ENCODE measurements around the gene UBAC1.

UBAC1 gene

DNA sequence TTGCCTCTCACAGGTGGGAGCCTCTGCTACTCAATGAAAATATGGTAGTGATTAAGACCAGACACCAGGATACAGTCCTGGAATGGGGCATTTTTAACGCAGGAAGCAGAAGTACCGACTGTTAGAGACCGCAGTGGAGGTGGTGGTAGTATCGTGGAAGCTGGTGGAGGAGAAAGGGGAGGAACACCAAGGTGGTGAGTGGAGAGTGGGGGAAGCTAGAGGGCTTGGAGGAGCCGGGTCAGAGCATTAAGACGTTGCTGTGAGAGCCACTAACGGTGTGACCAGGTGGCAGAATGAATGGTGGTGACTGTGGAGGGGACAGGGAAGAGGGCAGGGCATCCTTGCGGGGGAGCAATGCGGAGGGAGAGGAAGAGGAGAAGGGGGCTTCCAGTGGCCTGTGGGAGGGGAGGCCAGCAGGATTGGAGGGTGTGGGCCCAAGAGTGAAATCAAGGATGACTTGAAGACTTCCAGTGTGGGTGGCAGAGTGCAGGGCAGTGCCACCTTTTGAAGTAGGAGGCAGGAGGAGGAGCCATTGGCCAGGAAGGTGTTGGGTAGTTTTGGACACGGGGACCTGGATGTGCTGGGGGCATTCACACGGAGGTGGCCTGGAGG lies 1.6 kb upstream of the UBAC1 start:
- TF ChIP-seq EZH2phosphoT487 (IDR thresholded peaks at IDR 0.05; ENCODE audit: borderline replicate concordance) = no peak
- TF ChIP-seq, protein P1, sequence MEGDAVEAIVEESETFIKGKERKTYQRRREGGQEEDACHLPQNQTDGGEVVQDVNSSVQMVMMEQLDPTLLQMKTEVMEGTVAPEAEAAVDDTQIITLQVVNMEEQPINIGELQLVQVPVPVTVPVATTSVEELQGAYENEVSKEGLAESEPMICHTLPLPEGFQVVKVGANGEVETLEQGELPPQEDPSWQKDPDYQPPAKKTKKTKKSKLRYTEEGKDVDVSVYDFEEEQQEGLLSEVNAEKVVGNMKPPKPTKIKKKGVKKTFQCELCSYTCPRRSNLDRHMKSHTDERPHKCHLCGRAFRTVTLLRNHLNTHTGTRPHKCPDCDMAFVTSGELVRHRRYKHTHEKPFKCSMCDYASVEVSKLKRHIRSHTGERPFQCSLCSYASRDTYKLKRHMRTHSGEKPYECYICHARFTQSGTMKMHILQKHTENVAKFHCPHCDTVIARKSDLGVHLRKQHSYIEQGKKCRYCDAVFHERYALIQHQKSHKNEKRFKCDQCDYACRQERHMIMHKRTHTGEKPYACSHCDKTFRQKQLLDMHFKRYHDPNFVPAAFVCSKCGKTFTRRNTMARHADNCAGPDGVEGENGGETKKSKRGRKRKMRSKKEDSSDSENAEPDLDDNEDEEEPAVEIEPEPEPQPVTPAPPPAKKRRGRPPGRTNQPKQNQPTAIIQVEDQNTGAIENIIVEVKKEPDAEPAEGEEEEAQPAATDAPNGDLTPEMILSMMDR (conservative IDR thresholded peaks at IDR 0.05; ENCODE audit: low read length) = no peak
- Histone ChIP-seq H4K20me1 (ENCODE audit: insufficient read depth, low read length, poor library complexity, severe bottlenecking) (peaks cover 13% of the 10 kb centered on the region), H3K9me3 (ENCODE audit: insufficient read depth, low read depth, low read length) (no peaks in the 10 kb centered on the region), H2AFZ (ENCODE audit: low read length) (no peak overlapping the region), H3K4me1 (ENCODE audit: insufficient read depth, low read length, poor library complexity, severe bottlenecking) (peaks cover 34% of the 10 kb centered on the region), H3K36me3 (ENCODE audit: insufficient read depth, low read length) (no peaks in the 10 kb centered on the region), H3K9ac (ENCODE audit: low read depth, low read length, poor library complexity, severe bottlenecking) (no peak overlapping the region), H3K79me2 (ENCODE audit: insufficient read depth, low read length) (peaks cover 32% of the 10 kb centered on the region), H3K27me3 (ENCODE audit: insufficient read depth, low read length, poor library complexity, severe bottlenecking) (no peaks in the 10 kb centered on the region), H3K9me2 (replicated peaks; ENCODE audit: low read depth, low read length) (no peaks in the 10 kb centered on the region), H3K4me2 (ENCODE audit: low read depth, low read length, poor library complexity, severe bottlenecking) (peak overlapping the region; percentile 96), H3F3A (ENCODE audit: low read depth) (no peaks in the 10 kb centered on the region), H3K4me3 (ENCODE audit: low read length, poor library complexity, severe bottlenecking) (no peak overlapping the region)

DNA sequence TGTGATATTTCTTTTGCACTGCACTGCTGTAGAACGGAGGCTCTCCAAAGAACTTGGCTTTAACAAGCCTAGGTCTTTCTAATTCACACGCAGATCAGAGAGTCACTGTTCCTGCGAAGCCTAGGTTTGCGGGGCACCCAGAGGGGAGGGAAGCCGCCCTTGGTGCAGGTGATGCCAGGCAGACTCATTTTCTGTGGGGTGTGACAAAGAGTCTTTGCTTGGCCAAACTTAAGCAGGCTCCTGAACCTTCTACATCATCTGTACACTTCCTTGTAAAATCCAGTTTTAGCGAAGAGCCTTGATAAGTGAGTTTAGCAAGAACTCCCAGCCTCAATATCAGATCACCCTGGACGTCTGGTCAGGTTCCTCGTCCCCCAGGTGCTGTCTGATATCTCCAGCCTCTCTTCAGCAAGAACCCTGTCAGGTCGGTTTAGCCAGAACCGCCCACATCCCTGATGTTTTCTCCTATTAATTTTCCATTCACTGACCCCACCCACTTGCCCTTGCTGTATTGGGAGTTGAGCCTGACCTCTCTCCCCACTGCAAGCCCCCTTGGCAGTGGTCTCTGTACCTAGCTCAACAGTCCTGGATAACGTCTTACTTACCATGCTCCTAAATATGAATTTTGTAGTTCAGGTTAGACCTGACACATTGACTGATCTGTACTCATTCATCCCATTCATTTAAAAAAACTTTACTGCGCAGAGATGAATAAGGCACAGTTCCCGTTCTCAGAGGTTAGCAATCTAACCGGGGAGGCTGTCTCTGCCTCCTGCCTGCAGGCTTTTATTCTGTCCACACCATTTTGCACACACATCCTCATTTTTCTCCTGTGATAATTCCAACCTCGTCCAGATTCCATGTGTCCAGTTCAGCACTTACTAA lies 880 bp upstream of the UBAC1 start:
- Histone ChIP-seq H3K9me2 (replicated peaks; ENCODE audit: low read depth, low read length) (no peaks in the 10 kb centered on the region), H4K20me1 (ENCODE audit: insufficient read depth, low read length, poor library complexity, severe bottlenecking) (peaks cover 13% of the 10 kb centered on the region), H3K4me1 (ENCODE audit: insufficient read depth, low read length, poor library complexity, severe bottlenecking) (peaks cover 32% of the 10 kb centered on the region), H2AFZ (ENCODE audit: low read length) (peak overlapping the region; percentile 95), H3K79me2 (ENCODE audit: insufficient read depth, low read length) (peaks cover 39% of the 10 kb centered on the region), H3K4me2 (ENCODE audit: low read depth, low read length, poor library complexity, severe bottlenecking) (peak overlapping the region; percentile 96), H3K4me3 (ENCODE audit: low read length, poor library complexity, severe bottlenecking) (peak overlapping the region; percentile 72), H3K36me3 (ENCODE audit: insufficient read depth, low read length) (no peaks in the 10 kb centered on the region), H3K27me3 (ENCODE audit: insufficient read depth, low read length, poor library complexity, severe bottlenecking) (no peaks in the 10 kb centered on the region), H3K9ac (ENCODE audit: low read depth, low read length, poor library complexity, severe bottlenecking) (peak overlapping the region; percentile 69), H3K9me3 (ENCODE audit: insufficient read depth, low read depth, low read length) (no peaks in the 10 kb centered on the region), H3F3A (ENCODE audit: low read depth) (no peaks in the 10 kb centered on the region)
- TF ChIP-seq EZH2phosphoT487 (IDR thresholded peaks at IDR 0.05; ENCODE audit: borderline replicate concordance) = no peak
- TF ChIP-seq, protein P1 (conservative IDR thresholded peaks at IDR 0.05; ENCODE audit: low read length) = no peak

DNA sequence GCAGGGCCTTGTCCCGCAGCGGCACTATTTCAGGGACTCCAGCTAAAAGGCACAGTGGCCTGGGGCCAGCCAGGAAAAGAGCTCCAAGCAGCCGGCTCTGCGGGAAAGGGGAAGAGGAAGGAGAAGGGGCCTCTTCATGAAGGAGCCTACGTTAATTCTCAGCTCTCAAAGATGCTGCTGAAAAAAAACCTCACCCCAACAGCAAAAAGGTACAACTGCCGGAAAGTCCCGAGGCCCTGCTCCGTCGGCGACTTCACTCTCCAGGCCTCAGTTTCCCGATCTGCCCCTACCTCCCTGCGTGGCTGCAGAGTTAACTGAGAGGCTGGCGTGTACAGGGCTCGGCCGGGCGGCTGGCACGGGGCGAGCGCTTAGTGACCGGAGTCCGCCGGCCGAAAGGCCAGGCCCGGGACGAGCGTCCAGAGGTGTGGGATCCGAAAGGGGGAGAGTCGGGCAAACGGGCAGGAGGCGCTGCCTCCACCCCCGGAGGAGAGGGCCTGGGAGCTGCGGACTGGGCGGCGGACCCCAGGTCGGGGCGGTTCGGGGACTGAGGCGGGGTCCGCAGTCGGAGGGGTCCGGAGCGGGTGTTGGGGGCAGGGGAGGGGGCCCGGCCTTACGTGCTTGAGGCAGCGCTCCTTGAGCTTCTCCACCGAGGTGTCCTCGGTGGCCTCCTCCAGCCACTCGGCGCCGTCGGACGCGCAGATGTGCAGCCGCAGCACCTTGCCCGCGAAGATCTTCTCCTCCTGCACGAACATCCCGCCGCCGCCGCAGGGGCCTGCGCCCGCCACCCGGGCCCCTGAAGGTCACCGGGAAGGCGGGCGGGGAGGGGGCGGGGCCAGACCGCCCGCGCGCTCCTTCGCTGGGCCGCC lies 529 bp downstream of the UBAC1 start:
- H2AFZ ChIP-seq (ENCODE audit: low read length) = peak overlapping the region; percentile 92
- H4K20me1 ChIP-seq (ENCODE audit: insufficient read depth, low read length, poor library complexity, severe bottlenecking) = peaks cover 18% of the 10 kb centered on the region

More for the DNA sequence above, 529 bp downstream of the UBAC1 start:
- Histone ChIP-seq H3K79me2 (ENCODE audit: insufficient read depth, low read length) (peaks cover 53% of the 10 kb centered on the region), H3K27me3 (ENCODE audit: insufficient read depth, low read length, poor library complexity, severe bottlenecking) (no peaks in the 10 kb centered on the region), H3K9ac (ENCODE audit: low read depth, low read length, poor library complexity, severe bottlenecking) (peak overlapping the region; percentile 93), H3K4me2 (ENCODE audit: low read depth, low read length, poor library complexity, severe bottlenecking) (peak overlapping the region; percentile 98), H3F3A (ENCODE audit: low read depth) (no peaks in the 10 kb centered on the region), H3K9me3 (ENCODE audit: insufficient read depth, low read depth, low read length) (no peaks in the 10 kb centered on the region), H3K9me2 (replicated peaks; ENCODE audit: low read depth, low read length) (no peaks in the 10 kb centered on the region), H3K36me3 (ENCODE audit: insufficient read depth, low read length) (no peaks in the 10 kb centered on the region), H3K4me3 (ENCODE audit: low read length, poor library complexity, severe bottlenecking) (peak overlapping the region; percentile 98), H3K4me1 (ENCODE audit: insufficient read depth, low read length, poor library complexity, severe bottlenecking) (peaks cover 32% of the 10 kb centered on the region)
- TF ChIP-seq EZH2phosphoT487 (IDR thresholded peaks at IDR 0.05; ENCODE audit: borderline replicate concordance) = no peak
- TF ChIP-seq, protein P1 (conservative IDR thresholded peaks at IDR 0.05; ENCODE audit: low read length) = no peak

All from Loucy (cell line).